ENCODE results near the gene PCDHA3.
"Not testable (repeated sequence)": the region's sequence is repeated elsewhere in the genome, so short reads cannot be mapped to it uniquely, and the experiment has no call there.

Gene PCDHA3

GRCh38 chr5:140823475-140823874 is 22.6 kb downstream of the PCDHA3 start:
- TF ChIP-seq, protein P1, sequence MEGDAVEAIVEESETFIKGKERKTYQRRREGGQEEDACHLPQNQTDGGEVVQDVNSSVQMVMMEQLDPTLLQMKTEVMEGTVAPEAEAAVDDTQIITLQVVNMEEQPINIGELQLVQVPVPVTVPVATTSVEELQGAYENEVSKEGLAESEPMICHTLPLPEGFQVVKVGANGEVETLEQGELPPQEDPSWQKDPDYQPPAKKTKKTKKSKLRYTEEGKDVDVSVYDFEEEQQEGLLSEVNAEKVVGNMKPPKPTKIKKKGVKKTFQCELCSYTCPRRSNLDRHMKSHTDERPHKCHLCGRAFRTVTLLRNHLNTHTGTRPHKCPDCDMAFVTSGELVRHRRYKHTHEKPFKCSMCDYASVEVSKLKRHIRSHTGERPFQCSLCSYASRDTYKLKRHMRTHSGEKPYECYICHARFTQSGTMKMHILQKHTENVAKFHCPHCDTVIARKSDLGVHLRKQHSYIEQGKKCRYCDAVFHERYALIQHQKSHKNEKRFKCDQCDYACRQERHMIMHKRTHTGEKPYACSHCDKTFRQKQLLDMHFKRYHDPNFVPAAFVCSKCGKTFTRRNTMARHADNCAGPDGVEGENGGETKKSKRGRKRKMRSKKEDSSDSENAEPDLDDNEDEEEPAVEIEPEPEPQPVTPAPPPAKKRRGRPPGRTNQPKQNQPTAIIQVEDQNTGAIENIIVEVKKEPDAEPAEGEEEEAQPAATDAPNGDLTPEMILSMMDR (IDR thresholded peaks at IDR 0.05; ENCODE audit: low read depth, low read length, missing control alignments), result no peak
- no peak for DNase-seq (ENCODE audit: extremely low read depth, low read depth)
- H3K4me3 ChIP-seq (replicated peaks; ENCODE audit: low read depth, low read length), result no peak overlapping the region

- no peak within 1 kb of the TSS for H3K4me3 ChIP-seq (replicated peaks; ENCODE audit: low read depth, low read length)
- TF ChIP-seq, protein P1 (IDR thresholded peaks at IDR 0.05; ENCODE audit: low read depth, low read length, missing control alignments), result no peak
- no peak for DNase-seq (ENCODE audit: extremely low read depth, low read depth)
Measured at GRCh38 chr5:140827704-140828361, 27.0 kb downstream of the PCDHA3 start, which contains the start of gene PCDHA6. PCDHA6 (plus strand) TSS chr5:140827960; CDS start chr5:140828092, 132 bp downstream.

GRCh38 chr5:140828362-140828737 is 27.5 kb downstream of the PCDHA3 start:
- no peak for DNase-seq (ENCODE audit: extremely low read depth, low read depth)
- TF ChIP-seq, protein P1 (IDR thresholded peaks at IDR 0.05; ENCODE audit: low read depth, low read length, missing control alignments), result no peak
- H3K4me3 ChIP-seq (replicated peaks; ENCODE audit: low read depth, low read length), result no peak overlapping the region

- not testable (repeated sequence) for H3K4me3 ChIP-seq (replicated peaks; ENCODE audit: low read depth, low read length); DNase-seq (ENCODE audit: extremely low read depth, low read depth)
Measured at GRCh38 chr5:140829511-140830501, 28.9 kb downstream of the PCDHA3 start.

GRCh38 chr5:140833993-140834392 is 33.1 kb downstream of the PCDHA3 start, which contains the start of gene PCDHA7:
PCDHA7 (plus strand) TSS chr5:140834269; CDS start chr5:140834384, 115 bp downstream.
- no peak within 1 kb of the TSS for H3K4me3 ChIP-seq (replicated peaks; ENCODE audit: low read depth, low read length)
- DNase-seq (ENCODE audit: extremely low read depth, low read depth), result no peak

GRCh38 chr5:140834439-140835008 is 33.7 kb downstream of the PCDHA3 start:
- DNase-seq (ENCODE audit: extremely low read depth, low read depth); H3K4me3 ChIP-seq (replicated peaks; ENCODE audit: low read depth, low read length): not testable (repeated sequence)

More at GRCh38 chr5:140833993-140834392, 33.1 kb downstream of the PCDHA3 start, which contains the start of gene PCDHA7:
- TF ChIP-seq, protein P1 (IDR thresholded peaks at IDR 0.05; ENCODE audit: low read depth, low read length, missing control alignments), result no peak

DNA sequence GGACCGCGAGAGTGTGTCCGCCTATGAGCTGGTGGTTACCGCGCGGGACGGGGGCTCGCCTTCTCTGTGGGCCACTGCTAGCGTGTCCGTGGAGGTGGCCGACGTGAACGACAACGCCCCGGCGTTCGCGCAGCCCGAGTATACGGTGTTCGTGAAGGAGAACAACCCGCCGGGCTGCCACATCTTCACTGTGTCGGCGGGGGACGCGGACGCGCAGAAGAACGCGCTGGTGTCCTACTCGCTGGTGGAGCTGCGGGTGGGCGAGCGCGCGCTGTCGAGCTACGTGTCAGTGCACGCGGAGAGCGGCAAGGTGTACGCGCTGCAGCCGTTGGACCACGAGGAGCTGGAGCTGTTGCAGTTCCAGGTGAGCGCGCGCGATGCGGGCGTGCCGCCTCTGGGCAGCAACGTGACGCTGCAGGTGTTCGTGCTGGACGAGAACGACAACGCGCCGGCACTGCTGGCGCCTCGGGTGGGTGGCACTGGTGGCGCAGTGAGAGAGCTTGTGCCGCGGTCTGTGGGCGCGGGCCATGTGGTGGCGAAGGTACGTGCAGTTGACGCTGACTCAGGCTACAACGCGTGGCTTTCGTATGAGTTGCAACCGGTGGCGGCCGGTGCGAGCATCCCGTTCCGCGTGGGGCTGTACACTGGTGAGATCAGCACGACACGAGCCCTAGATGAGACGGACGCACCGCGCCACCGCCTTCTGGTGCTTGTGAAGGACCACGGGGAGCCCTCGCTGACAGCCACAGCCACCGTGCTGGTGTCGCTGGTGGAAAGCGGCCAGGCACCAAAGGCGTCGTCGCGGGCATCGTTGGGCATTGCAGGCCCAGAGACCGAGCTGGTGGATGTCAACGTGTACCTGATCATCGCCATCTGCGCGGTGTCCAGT is 35.0 kb downstream of the PCDHA3 start:
- no peak overlapping the region for H3K4me3 ChIP-seq (replicated peaks; ENCODE audit: low read depth, low read length)
- TF ChIP-seq, protein P1 (IDR thresholded peaks at IDR 0.05; ENCODE audit: low read depth, low read length, missing control alignments), result no peak
- DNase-seq (ENCODE audit: extremely low read depth, low read depth), result no peak
